GM12878 (cell line): ENCODE measurements around the gene WDSUB1. TPM values are rescaled to one million over a fixed set of nuclear protein-coding genes. Genes with fewer than 3 reads are reported as not detected.

Source experiments
- ATAC-seq: fragments of 200-7000 bp; cut with Tn5 transposase; 3 replicates; pipeline ENCODE4 v1.9.1; 2020; ENCODE audit warnings: mild to moderate bottlenecking, moderate library complexity
- BruUV-seq: library from RNA; stranded (reverse); fragments of 400-500 nt; replicated peaks from 2 replicates; lab custom pipeline; 2021; lab: Mats Ljungman, UMichigan
- CTCF ChIA-PET: fragments of 300-600 bp; sonication (Branson Sonifier 250); formaldehyde crosslinking; extraction: SDS; loops from one replicate; lab custom pipeline; 2021; ENCODE audit warnings: inconsistent platforms; lab: Yijun Ruan, JAX
- POLR2A ChIA-PET: fragments of 350-600 bp; formaldehyde crosslinking; extraction: SDS; loops from one replicate; lab custom pipeline; 2021; ENCODE audit warnings: inconsistent platforms; lab: Charles Lee
- RAD21 ChIA-PET: fragments of 300-600 bp; sonication (Branson Sonifier 250); formaldehyde crosslinking; loops from one replicate; lab custom pipeline; 2023; ENCODE audit warnings: antibody characterized with exemption; ENCODE audit not compliant: unreplicated experiment; lab: Charles Lee
- SMC1A ChIA-PET: fragments of 300-600 bp; sonication (Branson Sonifier 250); formaldehyde crosslinking; loops from one replicate; lab custom pipeline; 2023; ENCODE audit not compliant: unreplicated experiment, uncharacterized antibody; lab: Charles Lee
- DNase-seq: peaks from one replicate; pipeline ENCODE4 v3.0.0-alpha.2; 2011; ENCODE audit warnings: low read depth, low spot score
- FAIRE-seq: peaks from 3 replicates; lab custom pipeline; 2011; peaks lifted over from hg19 to GRCh38; lab: Jason Lieb, UNC
- H2AFZ ChIP-seq: 2 replicates; pipeline ENCODE4 v1.6.0; 2011; ENCODE audit warnings: low read depth, low read length, control low read depth; ENCODE audit not compliant: control insufficient read depth
- H3K27ac ChIP-seq: 2 replicates; pipeline ENCODE4 v1.5.1; 2011; ENCODE audit warnings: control low read depth; ENCODE audit not compliant: control insufficient read depth, insufficient read depth
- H3K27me3 ChIP-seq, 2 experiments: replicated peaks in 1 of 2; 2 replicates each; pipeline versions ENCODE4 v1.6.0 to v1.6.1; 2011; ENCODE audit warnings: low read length in 1 of 2; ENCODE audit not compliant: control insufficient read depth in 2 of 2, insufficient read depth in 2 of 2
- H3K36me3 ChIP-seq, 2 experiments: 2 replicates each; pipeline ENCODE4 v1.5.1; 2011; ENCODE audit warnings: low read length in 1 of 2; ENCODE audit not compliant: control insufficient read depth in 2 of 2, insufficient read depth in 2 of 2
- H3K4me1 ChIP-seq: 2 replicates; pipeline ENCODE4 v1.6.1; 2011; ENCODE audit warnings: mild to moderate bottlenecking, low read length, moderate library complexity, mixed read lengths; ENCODE audit not compliant: control insufficient read depth, insufficient read depth
- H3K4me2 ChIP-seq: 2 replicates; pipeline ENCODE4 v1.6.0; 2011; ENCODE audit warnings: control low read depth; ENCODE audit not compliant: control insufficient read depth, insufficient read depth
- H3K4me3 ChIP-seq: fragments of 200-600 bp; sonication (generic); 2 replicates; pipeline ENCODE4 v1.5.1; 2016
- H3K79me2 ChIP-seq: 2 replicates; pipeline ENCODE4 v1.6.0; 2011; ENCODE audit warnings: low read length; ENCODE audit not compliant: control insufficient read depth, insufficient read depth
- H3K9ac ChIP-seq: 2 replicates; pipeline ENCODE4 v1.8.0; 2011; ENCODE audit warnings: low read length, control low read depth, mixed read lengths; ENCODE audit not compliant: control insufficient read depth, insufficient read depth
- H3K9me3 ChIP-seq: replicated peaks from 3 replicates; pipeline ENCODE4 v1.5.1; 2011; ENCODE audit warnings: mild to moderate bottlenecking, low read length; ENCODE audit not compliant: control insufficient read depth, insufficient read depth
- H4K20me1 ChIP-seq: 2 replicates; pipeline ENCODE4 v1.6.0; 2011; ENCODE audit not compliant: control insufficient read depth, insufficient read depth
- BCL3 ChIP-seq: IDR thresholded peaks from 2 replicates; pipeline ENCODE4 v1.6.1; 2011; ENCODE audit warnings: borderline replicate concordance, low read depth, mild to moderate bottlenecking, moderate library complexity, low read length; ENCODE audit not compliant: insufficient read depth, poor library complexity, severe bottlenecking
- CHD2 ChIP-seq: IDR thresholded peaks from 2 replicates; pipeline ENCODE4 v1.6.1; 2011; ENCODE audit warnings: low read depth, low read length, improper control_type of control experiment, borderline replicate concordance
- E4F1 ChIP-seq: fragments of 450-650 bp; IDR thresholded peaks from 2 replicates; pipeline ENCODE4 v1.6.1; 2018; ENCODE audit warnings: borderline replicate concordance, mild to moderate bottlenecking; ENCODE audit not compliant: partially characterized antibody
- HCFC1 ChIP-seq: fragments of 150-350 bp; IDR thresholded peaks from 2 replicates; pipeline ENCODE4 v1.6.1; 2014; ENCODE audit warnings: low read length
- MAX ChIP-seq: IDR thresholded peaks from 2 replicates; pipeline ENCODE4 v1.6.1; 2012; ENCODE audit warnings: low read depth, low read length, improper control_type of control experiment
- NRF1 ChIP-seq: conservative IDR thresholded peaks from 2 replicates; pipeline ENCODE4 v1.6.1; 2011; ENCODE audit warnings: mild to moderate bottlenecking, low read depth, low read length, improper control_type of control experiment
- POLR2AphosphoS5 ChIP-seq: IDR thresholded peaks from 2 replicates; pipeline ENCODE4 v1.6.1; 2011; ENCODE audit warnings: mild to moderate bottlenecking, low read length, inconsistent platforms
- POU2F2 ChIP-seq: IDR thresholded peaks from 3 replicates; pipeline ENCODE4 v1.6.1; 2011; ENCODE audit warnings: low read depth, mild to moderate bottlenecking, low read length, borderline replicate concordance
- STAT3 ChIP-seq: IDR thresholded peaks from 2 replicates; pipeline ENCODE4 v1.6.1; 2011; ENCODE audit warnings: low read depth, low read length, improper control_type of control experiment
- ZBTB11 ChIP-seq: fragments of 450-650 bp; formaldehyde crosslinking; IDR thresholded peaks from 2 replicates; pipeline ENCODE4 v1.5.0; 2022; ENCODE audit warnings: mild to moderate bottlenecking, missing genetic modification characterization
- ZNF687 ChIP-seq: fragments of 450-650 bp; IDR thresholded peaks from 2 replicates; pipeline ENCODE4 v1.6.1; 2017; ENCODE audit warnings: mild to moderate bottlenecking, moderate library complexity
- WGBS: methylation state at CpG from one replicate; pipeline ENCODE4 v1.1.6; 2016; ENCODE audit warnings: low lambda C conversion rate; ENCODE audit not compliant: insufficient replicate concordance, insufficient coverage; ENCODE audit errors: missing lambda C conversion rate; 5-methylcytosine and 5-hydroxymethylcytosine counted together
- in situ Hi-C: fragments of 300-500 bp; cut with MboI; formaldehyde crosslinking; loops from 9 replicates; pipeline ENCODE4 v1.14.3; 2018; ENCODE audit warnings: mixed read lengths
- intact Hi-C: fragments of 100-400 bp; cut with micrococcal nuclease; formaldehyde crosslinking; loops from one replicate; pipeline ENCODE4 v1.14.2; 2022; ENCODE audit not compliant: unreplicated experiment
- polyA plus RNA-seq, 11 experiments: library from polyadenylated mRNA; depleted of rRNA in 4 of 11; unstranded in 6 of 11; stranded (reverse) in 5 of 11; fragments of >200 nt; fragmentation: Nextera tagmentation in 4 of 11; fragmentation: Illumina TruSeq in 1 of 11; extraction: Ambion mirVana in 4 of 11; extraction: Trizol in 1 of 11; gene quantifications; 1 replicate in 1 of 11; 2 replicates in 10 of 11; pipeline versions ENCODE4 v1.2.1 to v1.2.3, GENCODE V29; 2011 to 2016; ENCODE audit warnings: inconsistent platforms in 2 of 11, missing spikeins in 2 of 11, low read depth in 1 of 11
- total RNA-seq, 4 experiments: library from RNA; depleted of rRNA in 3 of 4; stranded (reverse); fragments of >200 nt in 3 of 4; fragmentation: Illumina TruSeq in 1 of 4; extraction: Trizol in 1 of 4; gene quantifications; 2 replicates each; pipeline versions ENCODE4 v1.2.1 to v1.2.3, GENCODE V29; 2013 to 2021

The WDSUB1 gene
- total and polyA plus RNA-seq, 10 of the 15 experiments (the other 5 are each of a cell fraction or from before 2014, with no cell fraction given): 4.4 to 12.7 (median 7.6) TPM

GRCh38 chr2:159262226-159262625 is 24.3 kb downstream of the WDSUB1 start (continued):
- TF ChIP-seq ZNF687 (no peak), HCFC1 (no peak), POU2F2 (no peak), ZBTB11 (CRISPR knock-in tag) (no peak), POLR2AphosphoS5 (no peak)

GRCh38 chr2:159256159-159256558 is 30.3 kb downstream of the WDSUB1 start:
- H3K79me2 ChIP-seq: no peaks in the 10 kb centered on the region
- DNase-seq (no peak), ATAC-seq (no peak), FAIRE-seq (no peak)
- no peak overlapping the region for H3K27ac ChIP-seq
- SMC1A ChIA-PET: no interaction called here
- intact Hi-C loops: no loop called here
- H3K9me3 ChIP-seq: no peaks in the 10 kb centered on the region
- no peak overlapping the region for H2AFZ ChIP-seq
- no peaks in the 10 kb centered on the region; a peak in 2 of 4 replicates for H3K36me3 ChIP-seq
- POLR2A ChIA-PET: no interaction called here
- WGBS: 78% methylated on average over 2 of the region's 2 CpGs
- no peaks in the 10 kb centered on the region for H3K4me1 ChIP-seq
- RAD21 ChIA-PET: no interaction called here
- H3K27me3 ChIP-seq: no peaks in the 10 kb centered on the region
- H3K4me2 ChIP-seq: no peak overlapping the region
- CTCF ChIA-PET: no interaction called here
- no TSS peak for BruUV-seq
- H4K20me1 ChIP-seq: no peaks in the 10 kb centered on the region
- no peak overlapping the region for H3K9ac ChIP-seq
- in situ Hi-C loops: no loop called here
- no peak overlapping the region for H3K4me3 ChIP-seq
- TF ChIP-seq MAX: no peak
- TF ChIP-seq E4F1: no peak
- no peak for TF ChIP-seq BCL3
- TF ChIP-seq STAT3: no peak
- TF ChIP-seq CHD2: no peak
- no peak for TF ChIP-seq NRF1
